Fibroblast of the conjunctiva (primary cell): ENCODE measurements around the gene PRKG1.
"Not testable (repeated sequence)": the region's sequence is repeated elsewhere in the genome, so short reads cannot be mapped to it uniquely, and the experiment has no call there.

Source experiments
- DNase-seq: peaks from one replicate; pipeline ENCODE4 v3.0.0-alpha.2; 2010; ENCODE audit warnings: low read depth

The PRKG1 gene

GRCh38 chr10:52216852-52217251 is 1142.6 kb downstream of the PRKG1 start:
- DNase-seq: no peak

- DNase-seq: no peak
Observed at GRCh38 chr10:52217531-52217930, 1143.2 kb downstream of the PRKG1 start.

GRCh38 chr10:52220947-52221346 is 1146.7 kb downstream of the PRKG1 start:
- no peak for DNase-seq

- no peak for DNase-seq
Observed at GRCh38 chr10:52221923-52222322, 1147.6 kb downstream of the PRKG1 start.

GRCh38 chr10:52226197-52226847 is 1152.0 kb downstream of the PRKG1 start:
- DNase-seq: no peak

GRCh38 chr10:52228556-52228955 is 1154.3 kb downstream of the PRKG1 start:
- DNase-seq: no peak

GRCh38 chr10:52229291-52229931 is 1155.1 kb downstream of the PRKG1 start:
- DNase-seq: no peak

GRCh38 chr10:52232561-52233350 is 1158.5 kb downstream of the PRKG1 start:
- DNase-seq: no peak

- not testable (repeated sequence) for DNase-seq
Observed at GRCh38 chr10:52233351-52233991, 1159.2 kb downstream of the PRKG1 start.

GRCh38 chr10:52239771-52240170 is 1165.5 kb downstream of the PRKG1 start:
- no peak for DNase-seq

- no peak for DNase-seq
Observed at GRCh38 chr10:52245547-52245946, 1171.3 kb downstream of the PRKG1 start.

GRCh38 chr10:52247929-52248328 is 1173.6 kb downstream of the PRKG1 start:
- DNase-seq: not testable (repeated sequence)

- no peak for DNase-seq
Observed at GRCh38 chr10:52248697-52249306, 1174.5 kb downstream of the PRKG1 start.

GRCh38 chr10:52249850-52250395 is 1175.6 kb downstream of the PRKG1 start:
- no peak for DNase-seq

- no peak for DNase-seq
Observed at GRCh38 chr10:52250510-52250909, 1176.2 kb downstream of the PRKG1 start.

- DNase-seq: no peak
Observed at GRCh38 chr10:52252307-52252706, 1178.0 kb downstream of the PRKG1 start.

GRCh38 chr10:52256832-52257691 is 1182.8 kb downstream of the PRKG1 start:
- DNase-seq: no peak

GRCh38 chr10:52257692-52258075 is 1183.4 kb downstream of the PRKG1 start:
- DNase-seq: no peak

GRCh38 chr10:52258799-52259425 is 1184.6 kb downstream of the PRKG1 start:
- DNase-seq: no peak

GRCh38 chr10:52259426-52259812 is 1185.1 kb downstream of the PRKG1 start:
- DNase-seq: no peak
